CD14-positive monocyte (primary cell): ENCODE data around the gene PLCB1. TPM values are rescaled to one million over a fixed set of nuclear protein-coding genes. Genes with fewer than 3 reads are reported as not detected.

ENCODE experiments used
- DNase-seq, 3 donors: peaks; one replicate each; pipeline ENCODE4 v3.0.0-alpha.2; 2011 to 2022
- H2AFZ ChIP-seq: 2 replicates; pipeline ENCODE4 v1.6.0; 2012; ENCODE audit warnings: mild to moderate bottlenecking, low read depth, low read length, inconsistent platforms; ENCODE audit not compliant: insufficient read depth, poor library complexity, severe bottlenecking
- H3K27ac ChIP-seq, 2 donors: 1 replicate in 1 of 2; 2 replicates in 1 of 2; pipeline ENCODE4 v1.5.1; 2012 to 2013; ENCODE audit warnings: low read length in 2 of 2, control low read depth in 1 of 2, inconsistent platforms in 1 of 2, low read depth in 1 of 2, mild to moderate bottlenecking in 1 of 2
- H3K27me3 ChIP-seq, 2 donors: one replicate each; pipeline versions ENCODE4 v1.6.0 to v1.6.1; 2011 to 2013; ENCODE audit warnings: low read length in 2 of 2; ENCODE audit not compliant: control insufficient read depth in 2 of 2, insufficient read depth in 2 of 2
- H3K36me3 ChIP-seq, 2 donors: replicated peaks in 1 of 2; 1 replicate in 1 of 2; 2 replicates in 1 of 2; pipeline versions ENCODE4 v1.5.1 to v1.6.1; 2012 to 2013; ENCODE audit warnings: low read length in 2 of 2, control low read depth in 1 of 2, inconsistent platforms in 1 of 2, mild to moderate bottlenecking in 1 of 2; ENCODE audit not compliant: insufficient read depth in 2 of 2, control insufficient read depth in 1 of 2
- H3K4me1 ChIP-seq, 2 donors: 1 replicate in 1 of 2; 2 replicates in 1 of 2; pipeline versions ENCODE4 v1.5.1 to v1.6.1; 2012 to 2013; ENCODE audit warnings: low read length in 2 of 2, control low read depth in 1 of 2, inconsistent platforms in 1 of 2, mild to moderate bottlenecking in 1 of 2, moderate library complexity in 1 of 2; ENCODE audit not compliant: insufficient read depth in 2 of 2, control insufficient read depth in 1 of 2
- H3K4me2 ChIP-seq: replicated peaks from 2 replicates; pipeline ENCODE3; 2012; ENCODE audit warnings: low read length, moderate library complexity, mild to moderate bottlenecking; ENCODE audit not compliant: poor library complexity, severe bottlenecking; ENCODE audit errors: extremely low read depth
- H3K4me3 ChIP-seq, 3 experiments: fragments of 200-600 bp in 1 of 3; sonication (generic) in 1 of 3; replicated peaks in 1 of 3; 1 replicate in 2 of 3; 2 replicates in 1 of 3; pipeline ENCODE4 v1.5.1; 2011 to 2013; ENCODE audit warnings: low read length in 3 of 3, mild to moderate bottlenecking in 3 of 3, control low read depth in 2 of 3, low read depth in 2 of 3, inconsistent platforms in 1 of 3, moderate library complexity in 1 of 3
- H3K79me2 ChIP-seq: 2 replicates; pipeline ENCODE4 v1.6.0; 2012; ENCODE audit warnings: mild to moderate bottlenecking, control low read depth, inconsistent platforms, low read length, moderate library complexity; ENCODE audit not compliant: insufficient read depth
- H3K9ac ChIP-seq: 2 replicates; pipeline ENCODE4 v1.6.0; 2017; ENCODE audit warnings: low read length, mild to moderate bottlenecking; ENCODE audit not compliant: insufficient read depth, poor library complexity, severe bottlenecking
- H3K9me3 ChIP-seq, 2 donors: replicated peaks in 1 of 2; 1 replicate in 1 of 2; 2 replicates in 1 of 2; pipeline versions ENCODE4 v1.5.1 to v1.6.1; 2012 to 2013; ENCODE audit warnings: low read length in 2 of 2, control low read depth in 1 of 2; ENCODE audit not compliant: control insufficient read depth in 1 of 2, insufficient read depth in 1 of 2
- H4K20me1 ChIP-seq: 2 replicates; pipeline ENCODE4 v1.6.0; 2012; ENCODE audit warnings: mild to moderate bottlenecking, low read length, control low read depth, moderate library complexity; ENCODE audit not compliant: insufficient read depth
- H3K27ac Mint-ChIP-seq, 7 donors: one replicate each; pipeline ENCODE4 v1.8.0; 2020; ENCODE audit warnings: mild to moderate bottlenecking in 7 of 7, mixed read lengths in 7 of 7, moderate library complexity in 6 of 7, inconsistent platforms in 2 of 7
- H3K27me3 Mint-ChIP-seq, 3 donors: one replicate each; pipeline ENCODE4 v1.8.0; 2021 to 2022; ENCODE audit warnings: low read depth in 3 of 3, mild to moderate bottlenecking in 3 of 3, mixed read lengths in 3 of 3, moderate library complexity in 3 of 3, inconsistent platforms in 1 of 3
- H3K36me3 Mint-ChIP-seq, 2 donors: one replicate each; pipeline ENCODE4 v1.8.0; 2020; ENCODE audit warnings: mixed read lengths in 2 of 2, inconsistent platforms in 1 of 2, mild to moderate bottlenecking in 1 of 2
- H3K4me1 Mint-ChIP-seq: one replicate; pipeline ENCODE4 v1.8.0; 2020; ENCODE audit warnings: mild to moderate bottlenecking, mixed read lengths
- H3K4me3 Mint-ChIP-seq, 2 donors: one replicate each; pipeline ENCODE4 v1.8.0; 2020; ENCODE audit warnings: mild to moderate bottlenecking in 2 of 2, mixed read lengths in 2 of 2, moderate library complexity in 1 of 2
- H3K9me3 Mint-ChIP-seq, 7 donors: one replicate each; pipeline ENCODE4 v1.8.0; 2020 to 2022; ENCODE audit warnings: mixed read lengths in 7 of 7, mild to moderate bottlenecking in 6 of 7, moderate library complexity in 6 of 7, inconsistent platforms in 2 of 7
- CTCF ChIP-seq: fragments of 200-600 bp; IDR thresholded peaks from one replicate; pipeline ENCODE4 v1.8.0; 2022; ENCODE audit warnings: antibody characterized with exemption, mild to moderate bottlenecking
- WGBS: methylation state at CpG from one replicate; pipeline ENCODE4 v1.1.5; 2013; ENCODE audit warnings: missing lambda C conversion rate; ENCODE audit not compliant: insufficient coverage; 5-methylcytosine and 5-hydroxymethylcytosine counted together
- intact Hi-C, 2 donors: fragments of 100-400 bp; cut with micrococcal nuclease; formaldehyde crosslinking; loops; one replicate each; pipeline versions ENCODE4 v1.15.0 to v1.15.1; 2023
- polyA plus RNA-seq, 3 donors: library from polyadenylated mRNA; depleted of rRNA in 1 of 3; unstranded in 2 of 3; stranded (reverse) in 1 of 3; fragments of 300-500 nt in 2 of 3; fragments of >200 nt in 1 of 3; fragmentation: Illumina TruSeq in 2 of 3; gene quantifications; 1 replicate in 2 of 3; 2 replicates in 1 of 3; pipeline ENCODE4 v1.2.3, GENCODE V29; 2012 to 2021

The PLCB1 gene
- polyA plus RNA-seq, 3 donors = 8.6 to 16.4 (median 13.2) TPM

GRCh38 chr20:8757146-8757545, 625.1 kb downstream of the PLCB1 start:
- no peaks in the 10 kb centered on the region for H3K4me1 Mint-ChIP-seq
- no peak for DNase-seq

GRCh38 chr20:8764344-8764962, 632.4 kb downstream of the PLCB1 start:
- Mint-ChIP-seq H3K36me3 (peaks cover 22 to 39% of the 10 kb centered on the region in 2 donors), H3K4me3 (no peak overlapping the region), H3K27me3 (peaks cover 0 to 4% (median 2%) of the 10 kb centered on the region in 3 donors), H3K27ac (peak overlapping the region in 1 of 7 donors; percentile 17), H3K9me3 (peaks cover 0 to 2% (median 0%) of the 10 kb centered on the region in 7 donors), H3K4me1 (peaks cover 2% of the 10 kb centered on the region)
- Histone ChIP-seq H2AFZ (no peak overlapping the region), H3K4me2 (no peak overlapping the region), H3K36me3 (peaks cover 10 to 52% of the 10 kb centered on the region in 2 donors), H3K4me3 (no peak overlapping the region), H3K9ac (no peak overlapping the region), H3K27me3 (no peaks in the 10 kb centered on the region), H3K4me1 (no peaks in the 10 kb centered on the region), H3K9me3 (no peaks in the 10 kb centered on the region), H3K27ac (no peak overlapping the region), H3K79me2 (no peaks in the 10 kb centered on the region), H4K20me1 (no peaks in the 10 kb centered on the region)
- WGBS = 40% methylated on average over 1 of the region's 4 CpGs
- DNase-seq = no peak
- no peak for TF ChIP-seq CTCF
- intact Hi-C loops = no loop called here

More at GRCh38 chr20:8757146-8757545, 625.1 kb downstream of the PLCB1 start:
- Mint-ChIP-seq H3K9me3 (peaks cover 0 to 2% (median 0%) of the 10 kb centered on the region in 7 donors), H3K27me3 (no peaks in the 10 kb centered on the region), H3K36me3 (peaks cover 13 to 22% of the 10 kb centered on the region in 2 donors), H3K27ac (no peak overlapping the region), H3K4me3 (no peak overlapping the region)
- H3K27ac ChIP-seq = no peak overlapping the region
- TF ChIP-seq CTCF = no peak
- no peak overlapping the region for H3K9ac ChIP-seq
- H3K4me1 ChIP-seq = no peaks in the 10 kb centered on the region
- H4K20me1 ChIP-seq = no peaks in the 10 kb centered on the region
- H3K4me2 ChIP-seq = no peak overlapping the region
- no peaks in the 10 kb centered on the region for H3K27me3 ChIP-seq
- H3K79me2 ChIP-seq = no peaks in the 10 kb centered on the region
- intact Hi-C loops = no loop called here
- peaks cover 0 to 25% of the 10 kb centered on the region in 2 donors for H3K36me3 ChIP-seq
- H2AFZ ChIP-seq = no peak overlapping the region
- 35% methylated on average over 3 of the region's 4 CpGs for WGBS
- no peak overlapping the region for H3K4me3 ChIP-seq
- no peaks in the 10 kb centered on the region for H3K9me3 ChIP-seq
